GM12878 (cell line): ENCODE results near the gene TEX264. TPM values are rescaled to one million over a fixed set of nuclear protein-coding genes. Genes with fewer than 3 reads are reported as not detected.

Source experiments
- ATAC-seq: fragments of 200-7000 bp; cut with Tn5 transposase; 3 replicates; pipeline ENCODE4 v1.9.1; 2020; ENCODE audit warnings: mild to moderate bottlenecking, moderate library complexity
- BruUV-seq: library from RNA; stranded (reverse); fragments of 400-500 nt; replicated peaks from 2 replicates; lab custom pipeline; 2021; lab: Mats Ljungman, UMichigan
- CTCF ChIA-PET: fragments of 300-600 bp; sonication (Branson Sonifier 250); formaldehyde crosslinking; extraction: SDS; loops from one replicate; lab custom pipeline; 2021; ENCODE audit warnings: inconsistent platforms; lab: Yijun Ruan, JAX
- POLR2A ChIA-PET: fragments of 350-600 bp; formaldehyde crosslinking; extraction: SDS; loops from one replicate; lab custom pipeline; 2021; ENCODE audit warnings: inconsistent platforms; lab: Charles Lee
- RAD21 ChIA-PET: fragments of 300-600 bp; sonication (Branson Sonifier 250); formaldehyde crosslinking; loops from one replicate; lab custom pipeline; 2023; ENCODE audit warnings: antibody characterized with exemption; ENCODE audit not compliant: unreplicated experiment; lab: Charles Lee
- SMC1A ChIA-PET: fragments of 300-600 bp; sonication (Branson Sonifier 250); formaldehyde crosslinking; loops from one replicate; lab custom pipeline; 2023; ENCODE audit not compliant: unreplicated experiment, uncharacterized antibody; lab: Charles Lee
- DNase-seq: peaks from one replicate; pipeline ENCODE4 v3.0.0-alpha.2; 2011; ENCODE audit warnings: low read depth, low spot score
- FAIRE-seq: peaks from 3 replicates; lab custom pipeline; 2011; peaks lifted over from hg19 to GRCh38; lab: Jason Lieb, UNC
- H2AFZ ChIP-seq: 2 replicates; pipeline ENCODE4 v1.6.0; 2011; ENCODE audit warnings: low read depth, low read length, control low read depth; ENCODE audit not compliant: control insufficient read depth
- H3K27ac ChIP-seq: 2 replicates; pipeline ENCODE4 v1.5.1; 2011; ENCODE audit warnings: control low read depth; ENCODE audit not compliant: control insufficient read depth, insufficient read depth
- H3K27me3 ChIP-seq, 2 experiments: replicated peaks in 1 of 2; 2 replicates each; pipeline versions ENCODE4 v1.6.0 to v1.6.1; 2011; ENCODE audit warnings: low read length in 1 of 2; ENCODE audit not compliant: control insufficient read depth in 2 of 2, insufficient read depth in 2 of 2
- H3K36me3 ChIP-seq, 2 experiments: 2 replicates each; pipeline ENCODE4 v1.5.1; 2011; ENCODE audit warnings: low read length in 1 of 2; ENCODE audit not compliant: control insufficient read depth in 2 of 2, insufficient read depth in 2 of 2
- H3K4me1 ChIP-seq: 2 replicates; pipeline ENCODE4 v1.6.1; 2011; ENCODE audit warnings: mild to moderate bottlenecking, low read length, moderate library complexity, mixed read lengths; ENCODE audit not compliant: control insufficient read depth, insufficient read depth
- H3K4me2 ChIP-seq: 2 replicates; pipeline ENCODE4 v1.6.0; 2011; ENCODE audit warnings: control low read depth; ENCODE audit not compliant: control insufficient read depth, insufficient read depth
- H3K4me3 ChIP-seq: fragments of 200-600 bp; sonication (generic); 2 replicates; pipeline ENCODE4 v1.5.1; 2016
- H3K79me2 ChIP-seq: 2 replicates; pipeline ENCODE4 v1.6.0; 2011; ENCODE audit warnings: low read length; ENCODE audit not compliant: control insufficient read depth, insufficient read depth
- H3K9ac ChIP-seq: 2 replicates; pipeline ENCODE4 v1.8.0; 2011; ENCODE audit warnings: low read length, control low read depth, mixed read lengths; ENCODE audit not compliant: control insufficient read depth, insufficient read depth
- H3K9me3 ChIP-seq: replicated peaks from 3 replicates; pipeline ENCODE4 v1.5.1; 2011; ENCODE audit warnings: mild to moderate bottlenecking, low read length; ENCODE audit not compliant: control insufficient read depth, insufficient read depth
- H4K20me1 ChIP-seq: 2 replicates; pipeline ENCODE4 v1.6.0; 2011; ENCODE audit not compliant: control insufficient read depth, insufficient read depth
- ATF2 ChIP-seq: IDR thresholded peaks from 2 replicates; pipeline ENCODE4 v1.6.1; 2012; ENCODE audit warnings: low read length, inconsistent platforms
- JUNB ChIP-seq: IDR thresholded peaks from 2 replicates; pipeline ENCODE4 v1.6.1; 2016; ENCODE audit warnings: antibody characterized with exemption, mild to moderate bottlenecking
- POLR2AphosphoS2 ChIP-seq: IDR thresholded peaks from 2 replicates; pipeline ENCODE4 v1.6.1; 2011; ENCODE audit warnings: low read depth, mild to moderate bottlenecking, low read length, improper control_type of control experiment, moderate library complexity
- POLR2AphosphoS5 ChIP-seq: IDR thresholded peaks from 2 replicates; pipeline ENCODE4 v1.6.1; 2011; ENCODE audit warnings: mild to moderate bottlenecking, low read length, inconsistent platforms
- SRF ChIP-seq, 2 experiments: IDR thresholded peaks; 2 replicates each; pipeline ENCODE4 v1.6.1; 2011; ENCODE audit warnings: low read depth in 2 of 2, low read length in 2 of 2, mild to moderate bottlenecking in 1 of 2, moderate library complexity in 1 of 2
- TARDBP ChIP-seq: IDR thresholded peaks from 2 replicates; pipeline ENCODE4 v1.6.1; 2016; ENCODE audit warnings: borderline replicate concordance
- ZBTB11 ChIP-seq: fragments of 450-650 bp; formaldehyde crosslinking; IDR thresholded peaks from 2 replicates; pipeline ENCODE4 v1.5.0; 2022; ENCODE audit warnings: mild to moderate bottlenecking, missing genetic modification characterization
- ZBTB4 ChIP-seq: fragments of 450-650 bp; formaldehyde crosslinking; IDR thresholded peaks from 2 replicates; pipeline ENCODE4 v1.4.0; 2022; ENCODE audit warnings: mild to moderate bottlenecking, moderate library complexity
- ZNF217 ChIP-seq: fragments of 450-650 bp; IDR thresholded peaks from 2 replicates; pipeline ENCODE4 v1.6.1; 2017; ENCODE audit warnings: antibody characterized with exemption, mild to moderate bottlenecking
- ZNF592 ChIP-seq: fragments of 450-650 bp; IDR thresholded peaks from 2 replicates; pipeline ENCODE4 v1.6.1; 2017; ENCODE audit warnings: mild to moderate bottlenecking, moderate library complexity
- in situ Hi-C: fragments of 300-500 bp; cut with MboI; formaldehyde crosslinking; loops from 9 replicates; pipeline ENCODE4 v1.14.3; 2018; ENCODE audit warnings: mixed read lengths
- intact Hi-C: fragments of 100-400 bp; cut with micrococcal nuclease; formaldehyde crosslinking; loops from one replicate; pipeline ENCODE4 v1.14.2; 2022; ENCODE audit not compliant: unreplicated experiment
- polyA plus RNA-seq, 11 experiments: library from polyadenylated mRNA; depleted of rRNA in 4 of 11; unstranded in 6 of 11; stranded (reverse) in 5 of 11; fragments of >200 nt; fragmentation: Nextera tagmentation in 4 of 11; fragmentation: Illumina TruSeq in 1 of 11; extraction: Ambion mirVana in 4 of 11; extraction: Trizol in 1 of 11; gene quantifications; 1 replicate in 1 of 11; 2 replicates in 10 of 11; pipeline versions ENCODE4 v1.2.1 to v1.2.3, GENCODE V29; 2011 to 2016; ENCODE audit warnings: inconsistent platforms in 2 of 11, missing spikeins in 2 of 11, low read depth in 1 of 11
- total RNA-seq, 4 experiments: library from RNA; depleted of rRNA in 3 of 4; stranded (reverse); fragments of >200 nt in 3 of 4; fragmentation: Illumina TruSeq in 1 of 4; extraction: Trizol in 1 of 4; gene quantifications; 2 replicates each; pipeline versions ENCODE4 v1.2.1 to v1.2.3, GENCODE V29; 2013 to 2021

The TEX264 gene
- total and polyA plus RNA-seq, 10 of the 15 experiments (the other 5 are each of a cell fraction or from before 2014, with no cell fraction given): 3.6 to 63.0 (median 52.4) TPM

GRCh38 chr3:51747840-51748239 is 76.8 kb downstream of the TEX264 start:
- ChIA-PET POLR2A (no interaction called here), CTCF (no interaction called here), SMC1A (no interaction called here), RAD21 (no interaction called here)
- FAIRE-seq: no peak
- intact Hi-C loops: no loop called here
- H3K9ac ChIP-seq: no peak overlapping the region
- no peak for ATAC-seq
- H3K27me3 ChIP-seq: no peaks in the 10 kb centered on the region
- H3K4me2 ChIP-seq: no peak overlapping the region
- no peak for TF ChIP-seq SRF (IDR thresholded peaks at IDR 0.05; ENCODE audit: low read depth in 2 of 2, low read length in 2 of 2)
- no peak for TF ChIP-seq ZBTB11
- no peak for TF ChIP-seq ZNF217
- TF ChIP-seq ATF2: no peak
- TF ChIP-seq TARDBP: no peak
- no peak for TF ChIP-seq POLR2AphosphoS2
- no peak for TF ChIP-seq POLR2AphosphoS5
- no peak for TF ChIP-seq ZNF592
- no peak for TF ChIP-seq JUNB
- TF ChIP-seq ZBTB4: no peak
- H2AFZ ChIP-seq: no peak overlapping the region
- H4K20me1 ChIP-seq: no peaks in the 10 kb centered on the region
- DNase-seq: no peak
- no peaks in the 10 kb centered on the region for H3K9me3 ChIP-seq
- no peaks in the 10 kb centered on the region for H3K79me2 ChIP-seq
- H3K4me3 ChIP-seq: no peak overlapping the region
- no TSS peak for BruUV-seq
- no peaks in the 10 kb centered on the region for H3K36me3 ChIP-seq
- in situ Hi-C loops: no loop called here
- H3K27ac ChIP-seq: no peak overlapping the region
- H3K4me1 ChIP-seq: no peaks in the 10 kb centered on the region
